GM20000 (cell line): ENCODE data around the gene GDPD5.

Experiments
- DNase-seq: peaks from one replicate; pipeline ENCODE4 v3.0.0; 2012; ENCODE audit warnings: low spot score
- TF ChIP-seq, protein P1 (sequence below): IDR thresholded peaks from 2 replicates; pipeline ENCODE4 v1.5.1; 2012; ENCODE audit warnings: mild to moderate bottlenecking, control low read depth; ENCODE audit errors: extremely low read depth, missing control alignments

GDPD5 gene

DNA sequence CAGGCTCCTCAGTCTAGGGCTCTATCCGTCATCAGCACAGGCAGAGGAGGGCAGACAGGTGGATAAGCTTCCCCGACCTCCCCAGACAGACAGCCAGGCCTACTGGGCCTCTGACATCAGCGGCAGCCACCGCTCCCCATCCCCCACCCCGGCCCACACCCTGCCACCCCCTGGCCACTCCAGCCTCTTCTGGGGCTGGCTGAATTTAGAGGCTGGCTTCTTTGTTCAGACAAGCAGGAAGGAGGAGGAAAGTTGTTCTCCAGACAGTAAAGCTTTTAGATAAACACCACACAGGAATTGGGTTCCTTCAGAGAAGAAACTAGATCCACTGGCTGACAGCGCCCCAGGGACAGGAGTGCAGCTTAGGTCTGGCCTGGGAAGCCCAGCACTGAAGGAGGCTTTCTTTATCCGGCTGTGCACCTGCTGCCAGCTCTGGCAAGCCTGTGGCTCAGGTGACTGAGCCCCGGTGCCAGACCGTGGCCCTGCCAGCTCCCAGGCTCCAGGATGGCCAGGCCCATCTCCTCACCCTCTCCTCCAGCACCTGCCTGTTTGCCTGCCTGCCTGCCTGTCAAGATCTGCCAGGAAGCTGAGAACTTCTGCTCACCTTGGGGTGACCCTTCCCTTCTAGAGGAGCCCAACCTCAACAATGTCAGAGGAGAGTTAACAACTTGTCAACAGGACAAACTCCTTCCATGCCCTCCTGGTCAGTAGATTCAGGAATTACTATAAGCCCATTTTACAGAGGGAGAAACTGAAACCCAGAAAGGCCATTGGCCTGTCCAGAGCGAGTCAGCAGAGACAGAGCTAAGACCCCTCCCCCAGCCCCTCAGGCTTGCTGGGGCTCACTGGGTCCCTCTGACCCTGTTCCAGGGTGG lies 48.8 kb downstream of the GDPD5 start:
- TF ChIP-seq, protein P1, sequence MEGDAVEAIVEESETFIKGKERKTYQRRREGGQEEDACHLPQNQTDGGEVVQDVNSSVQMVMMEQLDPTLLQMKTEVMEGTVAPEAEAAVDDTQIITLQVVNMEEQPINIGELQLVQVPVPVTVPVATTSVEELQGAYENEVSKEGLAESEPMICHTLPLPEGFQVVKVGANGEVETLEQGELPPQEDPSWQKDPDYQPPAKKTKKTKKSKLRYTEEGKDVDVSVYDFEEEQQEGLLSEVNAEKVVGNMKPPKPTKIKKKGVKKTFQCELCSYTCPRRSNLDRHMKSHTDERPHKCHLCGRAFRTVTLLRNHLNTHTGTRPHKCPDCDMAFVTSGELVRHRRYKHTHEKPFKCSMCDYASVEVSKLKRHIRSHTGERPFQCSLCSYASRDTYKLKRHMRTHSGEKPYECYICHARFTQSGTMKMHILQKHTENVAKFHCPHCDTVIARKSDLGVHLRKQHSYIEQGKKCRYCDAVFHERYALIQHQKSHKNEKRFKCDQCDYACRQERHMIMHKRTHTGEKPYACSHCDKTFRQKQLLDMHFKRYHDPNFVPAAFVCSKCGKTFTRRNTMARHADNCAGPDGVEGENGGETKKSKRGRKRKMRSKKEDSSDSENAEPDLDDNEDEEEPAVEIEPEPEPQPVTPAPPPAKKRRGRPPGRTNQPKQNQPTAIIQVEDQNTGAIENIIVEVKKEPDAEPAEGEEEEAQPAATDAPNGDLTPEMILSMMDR: no peak
- no peak for DNase-seq

DNA sequence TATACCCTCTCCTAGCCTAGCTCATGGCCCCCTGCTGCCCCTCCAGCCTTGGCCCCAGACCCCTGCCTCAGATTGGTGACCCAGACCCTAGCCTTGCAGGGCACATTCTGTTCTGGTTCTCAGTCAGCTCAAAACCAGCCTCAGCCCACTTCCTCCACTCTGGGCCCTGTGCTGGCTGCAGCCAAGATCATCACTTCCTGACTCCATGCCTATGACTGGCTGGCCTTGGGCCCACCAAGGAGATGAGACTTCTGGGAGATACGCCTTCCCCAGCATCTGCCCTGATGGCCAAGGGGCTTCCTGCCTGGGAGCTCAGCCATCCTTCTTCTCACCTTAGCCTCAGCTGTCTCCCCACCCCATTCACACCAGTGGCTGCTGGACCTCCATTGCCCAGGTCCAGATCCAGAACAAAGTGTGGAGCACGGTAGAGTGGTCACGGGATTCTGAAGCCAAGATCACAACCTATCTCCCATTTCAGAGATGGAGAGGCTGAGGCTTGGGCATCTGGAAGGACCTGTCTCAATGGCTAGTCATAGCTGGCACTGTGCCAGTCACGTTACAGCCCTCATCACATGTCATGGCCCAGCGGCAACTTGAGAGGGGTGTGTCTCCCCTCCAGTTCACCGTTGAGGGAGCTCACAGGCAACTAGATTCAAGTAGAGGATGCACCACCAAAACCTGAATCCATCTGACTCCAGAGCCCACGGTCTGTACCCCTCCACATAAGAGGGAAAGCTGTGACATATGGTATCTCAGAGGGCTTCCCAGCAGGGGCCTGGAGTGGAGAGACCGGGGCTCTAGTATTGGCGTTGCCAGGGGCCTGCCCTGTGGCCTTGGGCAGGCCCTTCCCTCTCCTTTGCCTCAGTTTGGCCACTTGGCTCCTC lies 49.7 kb downstream of the GDPD5 start:
- TF ChIP-seq, protein P1: no peak
- no peak for DNase-seq

DNA sequence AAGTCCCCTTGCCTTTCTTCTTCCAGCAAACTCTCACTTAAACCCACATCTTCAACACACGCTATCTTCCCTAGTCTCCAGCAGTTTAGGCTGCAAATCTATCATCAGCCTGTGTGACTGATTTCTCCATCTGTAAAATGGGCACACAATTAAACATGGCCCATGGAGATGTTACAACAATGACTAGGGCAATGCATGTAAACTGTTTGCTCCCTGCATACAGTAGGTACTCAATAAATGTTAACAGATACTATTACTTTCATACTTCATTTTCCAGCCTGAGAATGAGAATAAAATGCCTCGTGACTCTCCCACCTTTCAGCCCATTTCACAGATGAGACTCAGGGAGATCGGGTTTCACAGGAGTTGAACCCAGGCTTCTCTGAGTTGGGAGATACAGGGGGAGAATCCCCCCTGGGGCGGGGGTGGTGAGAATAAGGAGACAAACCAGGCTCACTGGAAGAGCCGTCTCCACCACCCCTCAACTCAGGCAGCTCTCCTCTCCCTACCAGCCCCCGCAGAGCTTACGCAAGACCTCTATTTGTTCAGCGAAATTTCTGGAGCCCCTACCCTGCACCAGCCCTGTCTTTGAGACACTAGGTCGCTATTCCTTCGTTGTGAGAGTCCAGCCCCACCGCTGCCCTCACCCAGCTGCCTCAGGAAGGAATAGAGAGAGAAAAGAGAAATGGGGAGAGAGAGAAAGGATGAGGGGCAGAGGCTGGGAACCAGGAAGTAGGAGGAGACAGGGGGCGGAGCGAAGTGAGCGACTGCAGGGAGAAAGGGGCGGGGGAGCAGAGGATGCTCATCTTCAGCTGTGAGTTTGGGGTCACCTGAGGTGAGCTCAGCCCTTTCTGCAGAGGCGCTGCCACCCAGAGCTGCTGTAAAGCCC lies 50.6 kb downstream of the GDPD5 start:
- TF ChIP-seq, protein P1: no peak
- DNase-seq: peak; percentile 38

DNA sequence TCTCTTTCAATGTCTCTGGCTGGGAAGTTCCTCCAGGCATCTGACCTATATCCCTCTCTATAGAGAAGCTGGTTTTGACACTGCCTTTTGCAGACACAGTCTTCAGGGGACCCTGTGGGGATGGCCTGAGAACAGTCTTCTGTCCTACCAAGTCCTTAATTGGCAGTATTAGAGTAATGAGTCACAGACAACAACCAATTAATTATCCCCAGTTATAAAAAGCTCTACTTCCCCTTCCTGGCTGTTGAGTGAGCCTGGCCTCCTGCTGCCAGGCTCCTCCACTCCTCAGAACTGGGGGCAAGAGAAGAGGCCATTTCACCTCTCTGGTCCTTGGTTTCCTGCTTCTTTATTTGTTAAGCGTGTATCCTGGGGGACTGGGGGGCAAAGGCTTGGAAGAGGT lies 51.5 kb downstream of the GDPD5 start:
- TF ChIP-seq, protein P1: no peak
- no peak for DNase-seq

DNA sequence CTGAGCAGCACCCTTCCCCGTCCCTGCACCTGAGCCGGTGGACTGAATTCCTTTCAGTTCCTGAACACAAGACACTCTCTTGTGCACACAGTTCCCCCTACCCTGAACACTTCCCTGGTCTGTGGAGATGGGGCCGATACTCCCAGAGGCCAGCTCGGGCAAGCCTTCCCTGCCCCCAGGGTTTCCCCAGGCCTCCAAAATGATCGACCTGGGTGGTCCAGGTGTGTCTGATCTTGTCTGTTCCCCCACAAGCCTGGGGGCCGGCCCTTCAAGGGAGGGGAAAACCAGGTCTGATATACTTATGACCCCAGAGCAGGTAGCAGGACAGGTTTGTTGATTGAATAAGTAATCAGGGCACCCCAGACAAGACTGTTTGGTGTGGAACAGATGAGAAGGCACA lies 52.1 kb downstream of the GDPD5 start:
- TF ChIP-seq, protein P1: no peak
- DNase-seq: no peak

DNA sequence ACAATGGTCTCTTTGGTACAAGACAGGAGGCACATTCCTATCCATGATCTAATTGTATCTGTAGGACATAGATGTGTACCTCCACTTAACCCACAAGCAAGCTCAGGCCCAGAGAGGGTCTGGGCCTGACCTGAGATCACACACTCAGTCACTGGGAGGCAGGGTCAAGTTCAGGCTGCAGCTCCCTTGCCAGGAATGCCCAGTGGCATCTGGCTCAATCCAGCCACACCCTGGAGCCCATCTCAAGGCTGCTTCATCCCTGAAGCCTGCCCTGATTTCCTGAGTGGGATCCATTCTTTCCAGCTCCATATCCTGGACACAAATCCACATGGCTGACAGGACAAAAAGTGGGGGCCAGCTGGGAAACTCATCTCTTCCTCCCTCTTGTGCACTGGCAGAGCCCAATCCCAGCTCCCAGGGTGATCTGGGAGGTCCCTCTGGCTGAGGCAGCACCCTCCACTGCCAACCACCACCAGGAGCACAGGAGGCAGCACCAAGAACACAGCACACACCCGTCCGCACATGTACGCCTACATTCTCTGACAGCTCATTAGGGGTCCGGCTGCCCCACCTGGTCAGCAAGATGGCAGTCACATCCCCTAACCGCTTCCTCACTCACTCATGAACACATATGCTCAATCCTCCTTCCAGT lies 53.5 kb downstream of the GDPD5 start:
- no peak for DNase-seq
- TF ChIP-seq, protein P1: no peak
